CD4-positive, alpha-beta T cell treated with Interleukin-1 beta for 1 hour (primary cell): Measurements from ENCODE around the gene RAB13.

Source experiments
- DNase-seq, 2 donors: peaks; one replicate each; pipeline ENCODE4 v3.0.0-alpha.2; 2020 to 2022

RAB13 gene

DNA sequence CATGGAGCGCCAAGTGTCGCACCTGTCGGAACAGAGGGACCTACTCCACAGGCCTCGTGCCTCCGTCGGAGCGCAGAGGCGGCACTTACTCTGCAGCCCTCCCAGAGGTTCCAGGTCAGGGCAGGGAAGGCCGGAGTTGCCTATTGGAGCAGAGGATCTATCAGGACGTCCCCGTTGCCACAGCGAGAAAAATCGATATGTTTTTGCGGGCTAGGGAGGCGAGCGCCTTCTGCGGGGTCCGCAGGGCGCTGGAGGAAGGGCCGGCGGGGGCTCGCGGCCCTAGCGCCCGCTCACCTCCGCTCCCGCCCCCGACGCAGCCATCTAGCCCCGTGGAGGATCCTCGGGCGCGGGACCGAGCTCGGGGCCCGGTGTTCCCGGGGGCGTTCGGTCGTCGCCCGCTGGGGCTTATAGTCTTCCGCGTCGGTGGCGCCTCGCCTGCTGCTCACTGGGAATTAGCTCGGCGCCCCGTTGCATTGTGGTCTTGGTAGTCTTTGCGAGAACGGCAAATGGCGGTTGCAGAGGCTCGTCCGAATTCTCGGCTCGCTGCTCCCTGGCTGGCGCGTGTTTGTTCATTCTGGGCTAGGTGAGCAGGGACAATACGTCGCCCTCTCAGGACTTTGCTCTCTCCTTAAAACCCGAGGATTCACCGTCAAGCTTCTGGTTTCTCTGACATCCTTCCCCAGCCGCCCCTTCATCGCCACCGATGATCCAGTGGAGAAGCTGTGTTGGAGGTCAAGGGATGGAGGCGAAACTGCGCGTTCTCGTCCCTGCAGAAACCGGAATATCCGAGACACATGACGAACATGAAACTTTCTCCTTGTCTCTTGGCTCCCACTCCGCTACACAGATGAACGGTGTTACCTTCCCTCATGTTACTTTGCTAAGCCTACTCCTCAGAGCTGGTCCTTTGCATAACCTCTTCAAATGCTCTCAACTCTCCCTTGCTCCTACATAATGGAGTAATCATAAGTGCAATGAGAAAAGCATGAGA, 8.6 kb downstream of the RAB13 start, which contains the start of gene JTB:
Gene JTB, minus strand, starts transcription at position 425 of the 991 bp plus-strand sequence. Its CDS starts 422 bp downstream, at position 3.
- DNase-seq, result peak; percentile 82 to 86

DNA sequence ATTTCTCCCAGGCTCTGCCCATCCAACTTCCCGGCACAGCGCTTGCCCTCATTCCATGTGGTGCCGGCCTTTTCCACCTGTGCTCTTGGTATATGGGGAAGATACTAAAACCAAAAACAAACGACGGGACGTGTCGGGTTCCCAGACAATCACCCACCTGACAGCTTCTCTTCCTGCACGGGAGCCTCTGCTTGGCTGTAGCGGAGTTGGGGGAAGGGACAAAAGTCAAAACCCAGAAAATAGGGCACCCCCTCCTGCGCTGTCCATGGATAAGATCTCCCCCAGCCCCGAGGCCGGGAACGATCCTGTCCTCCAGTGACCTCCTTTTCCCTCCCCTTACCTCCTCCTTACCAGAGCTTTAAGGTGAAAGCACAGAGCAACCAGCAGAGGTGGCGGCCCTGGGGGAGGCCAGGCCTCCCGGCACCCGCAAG, 9.3 kb downstream of the RAB13 start:
- no peak for DNase-seq

DNA sequence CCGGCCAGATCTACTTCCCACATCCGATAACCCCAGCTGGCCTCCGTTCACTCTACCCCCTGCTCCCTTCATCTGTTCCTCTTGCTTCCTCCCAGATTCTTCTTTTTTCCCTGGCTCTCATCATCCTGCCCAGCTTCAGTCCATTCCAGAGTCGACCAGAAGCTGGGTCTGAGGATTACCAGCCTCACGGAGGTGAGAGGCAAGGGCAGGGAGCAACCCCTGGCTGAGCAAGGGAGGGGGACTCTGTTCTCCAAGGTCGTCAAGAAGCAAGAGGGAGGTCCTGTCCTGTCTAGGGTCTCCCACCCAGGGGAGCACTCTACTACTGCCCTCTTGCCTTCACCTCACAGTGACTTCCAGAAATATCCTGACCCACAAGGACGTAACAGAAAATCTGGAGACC, 12.6 kb downstream of the RAB13 start:
- no peak for DNase-seq

DNA sequence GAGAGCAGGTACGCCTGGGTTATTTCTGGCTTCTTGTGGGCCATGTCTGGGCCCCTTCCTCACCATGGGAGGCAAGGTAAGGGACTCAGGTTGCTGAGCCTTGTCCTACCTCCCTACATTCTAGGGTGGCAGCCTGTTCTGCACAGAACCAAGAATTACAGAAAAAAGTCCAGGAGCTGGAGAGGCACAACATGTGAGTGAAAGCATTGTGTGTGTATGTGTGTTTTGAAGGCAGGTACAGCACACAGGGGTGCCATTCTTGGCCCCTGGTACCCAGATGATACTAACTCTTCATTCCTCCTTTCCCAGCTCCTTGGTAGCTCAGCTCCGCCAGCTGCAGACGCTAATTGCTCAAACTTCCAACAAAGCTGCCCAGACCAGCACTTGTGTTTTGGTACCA, 13.1 kb downstream of the RAB13 start:
- DNase-seq, result no peak

DNA sequence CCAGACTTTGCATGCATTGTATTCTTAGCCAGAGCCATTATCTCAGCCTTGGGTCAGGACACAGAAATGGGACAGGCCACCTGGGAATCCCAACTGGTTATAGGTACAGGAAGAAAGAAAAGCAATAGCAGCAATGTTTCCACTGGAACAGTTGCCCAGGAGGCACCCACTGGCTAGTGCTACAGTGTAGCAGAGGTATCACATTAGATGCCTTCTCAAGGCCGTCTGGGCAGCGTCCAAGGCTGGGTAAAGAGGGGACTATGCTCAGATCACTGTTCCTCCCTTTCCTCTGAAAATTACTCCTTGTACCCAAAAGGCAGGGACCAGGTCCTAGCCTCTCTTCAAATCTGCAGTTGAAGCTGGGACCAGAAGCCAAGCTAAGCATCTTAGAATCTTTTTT, 15.8 kb downstream of the RAB13 start:
- DNase-seq, result no peak

DNA sequence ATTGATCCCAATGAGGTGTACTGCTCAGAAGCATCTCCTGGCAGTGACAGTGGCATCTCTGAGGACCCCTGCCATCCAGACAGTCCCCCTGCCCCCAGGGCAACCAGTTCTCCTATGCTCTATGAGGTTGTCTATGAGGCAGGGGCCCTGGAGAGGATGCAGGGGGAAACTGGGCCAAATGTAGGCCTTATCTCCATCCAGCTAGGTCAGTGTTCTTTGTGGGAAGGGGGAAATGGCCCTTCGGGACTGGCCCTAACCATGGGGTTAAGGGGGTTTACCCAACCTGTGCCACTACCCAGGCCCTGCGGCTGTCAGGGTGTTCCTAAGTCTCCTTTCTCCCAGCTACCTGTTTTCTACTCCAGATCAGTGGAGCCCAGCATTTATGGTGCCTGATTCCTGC, 17.2 kb downstream of the RAB13 start:
- DNase-seq, result no peak

DNA sequence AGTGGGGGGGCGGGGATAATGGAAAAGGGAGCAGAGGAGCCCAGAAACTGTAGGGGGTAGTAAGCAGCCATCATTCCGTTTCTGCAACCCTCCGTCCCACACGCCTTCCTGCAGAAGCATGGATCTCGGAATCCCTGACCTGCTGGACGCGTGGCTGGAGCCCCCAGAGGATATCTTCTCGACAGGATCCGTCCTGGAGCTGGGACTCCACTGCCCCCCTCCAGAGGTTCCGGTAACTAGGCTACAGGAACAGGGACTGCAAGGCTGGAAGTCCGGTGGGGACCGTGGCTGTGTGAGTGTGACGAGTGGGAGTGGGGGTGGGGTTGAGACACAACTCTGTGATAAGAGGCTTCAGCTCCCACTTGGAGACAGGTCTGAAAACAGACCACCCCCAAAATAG, 17.7 kb downstream of the RAB13 start:
- no peak for DNase-seq

DNA sequence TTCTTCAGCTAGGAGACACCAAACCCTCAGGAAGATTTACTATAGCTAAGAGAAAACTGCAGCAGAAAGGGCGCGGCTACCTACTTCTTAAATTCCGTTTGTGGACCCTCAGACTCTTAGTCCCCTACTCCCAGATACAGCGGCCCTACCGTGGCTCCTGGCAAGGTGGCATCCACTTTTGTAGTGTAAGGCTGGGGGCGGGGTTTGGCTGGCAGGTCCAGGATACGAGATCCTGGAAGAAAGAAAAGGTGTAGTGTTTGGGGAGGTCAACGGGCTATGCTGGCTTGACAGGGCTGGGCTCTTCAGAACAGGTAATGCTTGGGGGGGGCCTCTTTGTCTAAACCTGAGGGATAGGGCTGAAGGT, 18.2 kb downstream of the RAB13 start:
- no peak for DNase-seq

DNA sequence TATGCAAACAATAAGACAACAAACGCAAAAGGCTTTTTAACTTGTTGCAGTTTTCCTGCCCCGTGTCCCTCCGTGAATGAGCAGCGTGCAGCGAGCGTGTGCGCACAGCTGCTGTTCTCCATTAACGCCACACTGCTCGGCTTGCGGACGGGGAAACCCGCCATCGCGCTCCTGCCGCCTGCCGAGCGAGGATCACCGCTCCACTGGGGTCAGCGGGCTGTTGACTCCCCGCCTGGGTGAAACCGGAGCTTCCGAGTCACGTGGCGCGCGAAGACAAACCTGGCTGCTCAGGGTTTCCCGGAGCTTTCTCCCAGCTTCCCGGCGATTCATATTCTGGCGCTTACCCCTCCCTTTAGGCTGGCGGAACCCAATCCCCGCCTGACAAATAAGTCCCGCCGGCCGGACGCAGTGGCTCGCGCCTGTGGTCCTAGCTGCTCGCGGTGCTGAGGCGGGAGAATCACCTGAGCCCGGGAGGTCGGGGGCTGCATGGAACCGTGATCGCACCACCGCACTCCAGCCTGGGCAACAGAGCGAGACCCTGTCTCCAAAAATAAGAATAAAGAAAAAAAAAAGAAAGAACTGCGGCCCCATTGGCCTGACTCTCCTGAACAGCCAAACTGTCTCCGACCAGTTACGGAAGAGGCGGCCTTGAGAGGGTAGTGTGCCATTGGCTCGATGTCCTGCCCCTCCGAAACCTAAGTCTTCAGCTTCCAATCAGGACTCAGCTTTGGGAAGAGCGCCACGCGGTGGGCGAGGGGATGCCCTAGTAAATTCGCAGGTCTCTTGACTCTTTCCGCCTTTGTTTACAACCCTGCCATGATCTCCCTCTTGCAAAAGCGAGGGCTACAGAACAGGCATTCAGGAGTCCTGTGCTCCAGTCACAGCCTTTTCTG, 18.8 kb downstream of the RAB13 start, which contains the start of gene CREB3L4:
Gene CREB3L4, plus strand, starts transcription at position 796 of the 893 bp plus-strand sequence. CDS start 624 bp downstream, outside the sequence.
- peak; percentile 90 for DNase-seq

DNA sequence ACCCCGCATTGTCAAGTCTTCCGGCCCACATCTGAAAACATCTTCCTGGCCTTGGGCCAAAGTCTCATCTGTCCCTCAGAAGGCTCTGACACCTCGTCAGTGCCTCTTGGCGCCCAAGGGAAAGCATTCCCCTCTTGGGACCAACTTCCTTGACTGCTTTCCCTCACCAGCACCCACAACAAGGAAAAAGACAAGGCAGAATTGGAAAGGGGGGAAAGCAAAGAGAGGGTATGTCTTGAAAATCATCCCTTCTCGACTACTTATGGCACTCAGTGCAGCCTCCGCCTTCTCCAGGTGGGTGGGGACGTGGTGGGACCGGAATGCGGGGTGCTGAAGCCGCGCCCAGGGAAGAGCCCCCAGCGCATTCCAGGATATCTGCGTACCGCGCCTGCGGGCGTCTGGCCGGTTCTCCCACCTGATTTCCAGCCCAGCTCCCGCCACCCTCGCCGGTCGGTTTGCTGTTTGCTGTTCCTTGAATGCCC, 22.2 kb downstream of the RAB13 start:
- no peak for DNase-seq

DNA sequence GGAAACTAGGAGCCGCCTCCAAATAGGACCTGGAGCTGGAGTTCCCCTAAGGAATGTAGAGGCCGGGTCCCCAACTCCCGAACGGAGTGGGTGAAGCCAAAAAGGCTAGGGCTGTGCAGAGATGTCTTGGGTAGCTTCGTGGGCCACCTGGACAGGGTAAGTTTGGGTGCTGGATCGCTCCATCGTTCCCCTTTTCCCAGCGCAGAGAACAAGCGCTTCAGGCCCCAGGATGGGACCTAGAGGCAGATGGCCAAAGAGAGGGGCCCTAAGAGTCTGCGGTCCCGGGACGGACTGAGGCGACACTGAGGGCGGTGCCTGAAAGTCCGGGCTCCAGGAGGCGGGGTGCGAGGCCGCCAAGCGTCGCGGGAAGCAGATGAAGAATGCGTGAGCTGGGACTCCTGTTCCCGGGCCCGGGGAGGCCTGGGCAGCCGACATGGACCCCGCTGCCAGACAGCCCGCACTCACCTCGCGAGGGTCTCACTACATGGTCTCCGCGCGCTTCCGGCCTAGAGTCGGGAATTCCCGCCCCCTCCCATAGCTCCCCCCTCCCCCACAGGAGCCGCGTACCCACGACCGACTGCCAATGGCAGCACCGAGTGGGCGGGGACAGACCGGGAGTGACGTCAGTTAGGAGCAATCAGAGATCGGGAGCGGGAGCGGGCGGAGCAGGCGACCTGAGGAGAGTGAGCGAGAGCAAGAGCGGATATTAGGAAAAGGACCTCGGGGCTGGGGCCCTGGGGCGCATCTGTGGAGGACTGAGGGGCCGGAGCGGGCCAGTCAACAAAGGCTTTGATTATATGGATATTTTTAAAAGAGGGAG, 22.9 kb downstream of the RAB13 start, which contains the start of gene SLC39A1:
Gene SLC39A1, minus strand, starts transcription at position 508 of the 820 bp plus-strand sequence. CDS start 822 bp downstream, outside the sequence.
- DNase-seq, result peak; percentile 92 to 93

DNA sequence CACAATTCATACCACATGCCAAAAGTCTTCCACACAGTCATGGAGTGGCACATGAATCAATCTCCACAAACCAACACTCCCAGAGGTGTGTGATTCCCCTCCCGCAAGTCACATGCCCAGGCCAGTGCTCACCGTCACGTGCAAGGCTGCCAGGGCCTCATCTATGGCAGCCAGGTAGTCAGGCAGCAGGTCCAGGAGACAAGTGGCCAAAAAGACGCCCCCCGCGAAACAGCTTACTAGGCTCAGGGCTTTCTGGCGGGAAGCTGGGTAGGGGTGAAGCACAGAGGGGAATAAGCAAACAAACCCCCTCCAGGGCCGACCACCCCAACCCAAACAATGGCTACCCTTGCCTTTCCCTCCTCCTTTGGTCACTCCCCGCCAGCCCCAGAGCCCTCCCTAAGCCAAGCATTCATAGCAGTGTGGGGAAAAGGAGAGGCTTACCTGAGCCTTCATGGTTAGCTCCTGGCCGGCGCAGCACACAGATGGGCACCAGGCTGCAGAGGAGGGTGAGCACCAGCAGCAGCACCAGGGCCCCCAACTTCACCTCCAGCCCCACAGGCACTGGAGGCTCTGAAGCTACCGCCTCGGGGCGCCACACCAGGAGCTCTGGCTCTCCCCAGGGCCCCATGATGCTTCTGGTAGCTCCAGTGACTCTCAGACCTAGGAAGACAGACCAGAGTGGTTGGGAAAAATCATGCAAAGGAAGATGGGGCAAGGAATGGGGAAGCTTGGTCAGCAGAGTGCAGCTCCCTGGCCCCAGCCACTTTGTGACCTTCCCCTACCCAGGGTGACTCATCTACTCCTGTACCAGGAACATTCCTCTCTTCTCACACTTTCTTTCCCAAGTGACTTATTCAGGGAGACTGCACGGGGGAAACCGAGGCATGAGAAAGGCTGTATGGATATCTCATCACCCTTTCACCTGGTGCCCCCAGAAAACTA, 23.8 kb downstream of the RAB13 start:
- peak in 1 of 2 donors; percentile 34 for DNase-seq

DNA sequence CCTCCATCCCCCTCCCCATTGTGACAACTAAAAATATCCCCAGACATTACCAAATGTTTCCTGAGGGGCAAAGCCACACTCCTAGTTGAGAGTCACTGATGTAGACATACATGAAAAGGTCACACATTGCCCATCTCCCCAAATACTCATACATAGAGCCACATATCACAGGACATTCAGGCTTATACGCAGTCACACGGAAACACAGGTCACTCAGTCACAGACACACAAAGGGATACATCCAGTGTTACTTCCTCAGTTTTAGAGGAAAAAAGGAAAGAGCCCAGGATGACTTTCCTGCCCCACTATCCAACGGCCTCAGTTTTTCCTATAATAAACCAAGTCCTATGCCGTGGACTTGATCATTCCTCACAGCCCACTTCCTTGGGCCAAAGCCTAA, 24.7 kb downstream of the RAB13 start:
- DNase-seq, result no peak

DNA sequence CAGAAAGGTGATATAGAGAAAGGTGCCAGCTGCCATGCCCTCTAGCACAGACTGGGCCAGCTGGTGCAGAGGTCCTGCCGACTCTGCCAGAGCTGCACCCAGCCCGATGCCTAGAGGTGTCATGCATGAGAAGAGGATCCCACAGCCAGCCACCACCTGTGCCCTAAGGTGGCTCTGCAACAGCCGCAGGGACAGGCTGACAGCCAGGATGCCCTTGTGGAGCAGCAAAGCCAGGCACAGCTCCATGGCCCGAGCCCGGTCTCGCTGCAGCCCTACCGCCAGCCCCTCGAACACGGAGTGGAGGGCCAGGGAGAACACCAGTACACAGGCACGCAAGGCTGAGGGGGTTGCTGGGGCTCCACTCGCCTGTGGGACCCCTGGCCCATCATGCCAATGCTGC, 25.9 kb downstream of the RAB13 start:
- no peak for DNase-seq

DNA sequence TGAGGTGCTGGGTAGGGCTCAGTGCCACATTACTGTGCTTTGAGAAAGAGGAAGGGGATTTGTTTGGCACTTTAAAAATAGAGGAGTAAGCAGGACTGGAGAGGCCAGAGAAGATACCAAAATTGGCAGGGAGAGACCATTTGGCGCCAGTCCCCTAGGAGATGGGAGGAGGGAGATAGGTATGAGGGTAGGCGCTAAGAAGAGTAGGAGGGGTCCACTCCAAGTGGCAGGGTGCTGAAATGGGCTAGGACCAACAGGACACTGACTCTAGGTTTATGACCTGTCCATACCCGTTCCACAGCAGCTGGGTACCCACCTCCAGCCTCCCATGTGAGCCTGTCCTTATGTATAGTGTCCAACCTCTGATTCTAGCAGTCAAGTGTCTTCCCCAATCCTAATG, 26.7 kb downstream of the RAB13 start:
- no peak for DNase-seq

DNA sequence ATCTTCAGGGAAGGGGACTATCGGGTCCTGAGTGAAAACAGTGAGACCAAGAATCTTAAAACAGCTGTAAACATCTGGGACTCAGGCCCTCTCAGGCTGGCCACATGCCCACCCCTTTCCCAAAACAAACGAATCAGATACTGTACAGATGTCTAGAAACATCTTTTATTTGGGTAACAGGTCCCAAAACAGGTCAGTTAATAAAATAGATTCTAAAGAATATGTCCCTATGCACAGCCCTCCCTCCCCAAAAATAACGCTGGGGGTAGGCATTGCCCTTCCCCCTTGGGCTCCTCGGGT, 27.2 kb downstream of the RAB13 start:
- DNase-seq, result no peak

DNA sequence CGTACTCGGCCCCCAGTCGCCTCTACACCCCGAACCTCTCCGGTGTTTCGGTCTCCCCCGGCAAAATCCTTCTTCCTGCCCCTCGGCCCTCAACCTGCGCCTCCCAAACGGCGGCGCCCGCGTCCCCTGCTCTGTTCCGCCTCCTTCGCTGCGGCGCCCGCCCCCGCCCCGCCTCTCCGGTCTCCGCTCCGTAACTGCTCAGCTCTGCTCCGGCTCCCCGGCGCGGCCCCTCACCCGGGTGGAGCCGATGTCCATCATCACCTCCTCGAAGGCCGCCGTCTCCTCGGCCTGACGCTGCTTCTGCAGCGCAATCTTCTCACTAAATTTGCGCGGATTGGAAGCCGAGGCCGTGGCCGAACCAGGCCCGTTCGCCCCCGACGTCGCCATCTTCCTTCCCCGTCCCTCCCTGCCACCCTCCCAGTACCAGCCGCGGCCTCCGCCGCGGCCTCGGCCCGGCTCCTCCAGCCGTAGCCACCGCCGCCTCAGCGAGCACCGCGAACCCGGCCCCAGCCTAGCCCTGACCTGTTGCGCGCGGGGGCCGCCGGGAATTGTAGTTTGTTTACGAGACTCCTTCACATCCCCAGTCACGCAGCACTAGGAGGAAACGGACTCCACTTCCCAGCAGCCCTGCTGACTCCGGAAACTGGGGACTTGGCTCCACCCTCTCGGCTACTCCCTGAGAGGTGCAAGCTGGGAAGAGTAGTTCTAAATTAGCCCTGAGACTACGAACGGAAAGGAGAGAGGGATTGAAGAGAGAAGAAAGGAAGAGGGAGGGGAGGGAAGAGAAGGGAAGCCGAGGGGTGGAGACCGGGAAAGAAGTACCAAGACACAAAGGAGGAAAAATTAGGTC, 27.8 kb downstream of the RAB13 start, which contains the start of gene CRTC2:
Gene CRTC2, minus strand, starts transcription at position 502 of the 850 bp plus-strand sequence. Its CDS starts 115 bp downstream, at position 387.
- DNase-seq, result peak; percentile 98

DNA sequence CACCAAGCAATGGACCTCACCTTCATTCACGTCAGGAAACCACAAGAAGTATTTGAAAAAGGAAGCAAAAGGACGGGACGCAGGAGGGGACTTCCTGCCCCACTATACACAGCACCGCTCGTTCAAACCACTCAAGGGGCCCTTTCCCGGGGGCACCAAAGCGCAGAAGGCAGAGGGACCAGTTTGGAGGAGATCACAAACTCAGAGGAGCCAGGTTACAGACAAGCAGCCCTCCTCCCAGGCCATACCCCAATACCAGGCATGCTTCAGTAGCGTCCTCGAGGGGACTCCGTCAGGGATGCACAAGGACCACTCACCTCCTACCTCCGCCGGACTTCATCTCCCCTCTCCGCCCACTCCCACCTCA, 28.4 kb downstream of the RAB13 start:
- peak; percentile 32 to 64 for DNase-seq

DNA sequence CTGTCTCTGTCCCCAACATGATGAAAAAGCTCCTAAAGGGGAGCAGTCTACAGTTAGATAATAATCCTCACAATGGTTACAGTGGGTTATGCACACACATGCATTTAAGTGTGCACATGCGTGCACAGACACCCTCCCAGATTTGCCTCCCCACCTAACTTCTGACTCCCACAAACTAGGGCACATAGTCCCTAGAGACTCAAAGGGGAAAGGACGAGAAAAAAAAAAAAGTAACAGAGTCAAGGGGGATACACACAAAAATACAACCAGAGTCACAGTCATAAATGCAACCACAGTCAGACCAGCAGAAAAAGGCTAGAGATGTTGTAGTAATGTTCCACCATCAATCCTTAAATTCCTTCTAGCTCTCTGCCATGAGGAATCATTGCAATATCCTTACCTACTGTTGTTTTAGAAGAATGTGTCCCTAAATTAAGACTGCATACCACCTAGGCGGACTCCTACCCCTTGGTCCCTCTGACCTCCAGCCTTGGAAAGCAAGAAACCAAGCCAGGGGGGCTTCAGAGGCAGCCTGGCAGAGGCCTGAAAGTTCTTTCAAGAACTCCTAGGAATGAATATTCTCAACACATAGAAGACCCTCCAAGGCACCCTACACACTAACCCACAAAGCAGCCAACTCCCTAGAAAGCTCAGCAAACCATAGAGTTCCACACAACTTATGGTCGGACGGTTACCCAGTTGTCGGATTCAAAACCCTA, 29.0 kb downstream of the RAB13 start:
- DNase-seq, result no peak
